HepG2 (cell line): ENCODE data around the gene CXCL10. TPM values are rescaled to one million over a fixed set of nuclear protein-coding genes. Genes with fewer than 3 reads are reported as not detected.
"Not testable (repeated sequence)": the region's sequence is repeated elsewhere in the genome, so short reads cannot be mapped to it uniquely, and the experiment has no call there.

Source experiments
- ATAC-seq: fragments of 200-7000 bp; cut with Tn5 transposase; 3 replicates; pipeline ENCODE4 v1.9.1; 2020; ENCODE audit warnings: mild to moderate bottlenecking, moderate library complexity
- BruUV-seq: library from RNA; stranded (reverse); fragments of 400-500 nt; replicated peaks from 2 replicates; lab custom pipeline; 2021; lab: Mats Ljungman, UMichigan
- CTCF ChIA-PET: fragments of 300-600 bp; formaldehyde crosslinking; extraction: SDS; loops from one replicate; lab custom pipeline; 2021; ENCODE audit warnings: low total read pairs, inconsistent platforms, low intra/inter-chr PET ratio; lab: Yijun Ruan, JAX
- POLR2A ChIA-PET: fragments of 350-600 bp; sonication (Branson Sonifier 250); formaldehyde crosslinking; loops from one replicate; lab custom pipeline; 2020; ENCODE audit warnings: antibody characterized with exemption, inconsistent platforms; lab: Yijun Ruan, JAX
- DNase-seq: peaks from one replicate; pipeline ENCODE4 v3.0.0-alpha.2; 2015; ENCODE audit warnings: low spot score
- FAIRE-seq: peaks from 3 replicates; lab custom pipeline; 2011; peaks lifted over from hg19 to GRCh38; lab: Jason Lieb, UNC
- H2AFZ ChIP-seq: one replicate; pipeline ENCODE4 v1.6.1; 2011; ENCODE audit warnings: low read length, inconsistent platforms
- H3K27ac ChIP-seq: fragments of 300-600 bp; 3 replicates; pipeline ENCODE4 v1.8.0; 2011; ENCODE audit warnings: mixed run types, mild to moderate bottlenecking, mixed read lengths, low read length, inconsistent platforms; ENCODE audit not compliant: insufficient read depth; ENCODE audit errors: extremely low read length
- H3K27me3 ChIP-seq, 2 experiments: fragments of 200-600 bp in 1 of 2; 2 replicates in 1 of 2; 3 replicates in 1 of 2; pipeline versions ENCODE4 v1.6.0 to v1.8.0; 2011; ENCODE audit warnings: low read length in 2 of 2, mild to moderate bottlenecking in 2 of 2, moderate library complexity in 2 of 2, inconsistent platforms in 1 of 2; ENCODE audit not compliant: insufficient read depth in 2 of 2, control insufficient read depth in 1 of 2
- H3K36me3 ChIP-seq, 2 experiments: fragments of 200-600 bp in 1 of 2; replicated peaks in 1 of 2; 2 replicates in 1 of 2; 3 replicates in 1 of 2; pipeline versions ENCODE4 v1.5.1 to v1.8.0; 2011; ENCODE audit warnings: low read length in 2 of 2, inconsistent platforms in 1 of 2; ENCODE audit not compliant: insufficient read depth in 2 of 2, control insufficient read depth in 1 of 2
- H3K4me1 ChIP-seq: 2 replicates; pipeline ENCODE4 v1.5.1; 2012; ENCODE audit warnings: low read length, inconsistent platforms; ENCODE audit not compliant: insufficient read depth
- H3K4me2 ChIP-seq: 2 replicates; pipeline ENCODE4 v1.6.0; 2011; ENCODE audit warnings: low read depth, low read length, inconsistent platforms
- H3K4me3 ChIP-seq, 3 experiments: fragments of 200-600 bp in 1 of 3; sonication (generic), shearing (Covaris generic) in 1 of 3; replicated peaks in 1 of 3; 2 replicates each; pipeline ENCODE4 v1.5.1; 2011 to 2016; ENCODE audit warnings: low read length in 3 of 3, inconsistent platforms in 2 of 3, low read depth in 2 of 3, mild to moderate bottlenecking in 2 of 3, control low read depth in 1 of 3, mixed read lengths in 1 of 3; ENCODE audit not compliant: insufficient read depth in 1 of 3
- H3K79me2 ChIP-seq: one replicate; pipeline ENCODE4 v1.6.1; 2011; ENCODE audit warnings: low read length, inconsistent platforms; ENCODE audit not compliant: insufficient read depth
- H3K9ac ChIP-seq: 2 replicates; pipeline ENCODE4 v1.6.0; 2011; ENCODE audit warnings: mild to moderate bottlenecking, low read depth, low read length, inconsistent platforms; ENCODE audit not compliant: insufficient read depth
- H3K9me3 ChIP-seq: 2 replicates; pipeline ENCODE4 v1.5.1; 2012; ENCODE audit warnings: mild to moderate bottlenecking, low read length
- H4K20me1 ChIP-seq: 2 replicates; pipeline ENCODE4 v1.6.0; 2011; ENCODE audit warnings: inconsistent platforms, mild to moderate bottlenecking, low read length, moderate library complexity; ENCODE audit not compliant: insufficient read depth
- AKAP8 ChIP-seq: sonication (generic); formaldehyde crosslinking; IDR thresholded peaks from 2 replicates; pipeline ENCODE4 v1.5.1; 2020; ENCODE audit warnings: mild to moderate bottlenecking, missing genetic modification reagents
- CBX5 ChIP-seq: sonication (generic); formaldehyde crosslinking; IDR thresholded peaks from 2 replicates; pipeline ENCODE4 v1.4.0; 2020; ENCODE audit warnings: missing genetic modification reagents, borderline replicate concordance
- ETV5 ChIP-seq: IDR thresholded peaks from 2 replicates; pipeline ENCODE4 v1.6.1; 2018; ENCODE audit warnings: missing biosample characterization, missing genetic modification reagents, inconsistent platforms, borderline replicate concordance
- ISL2 ChIP-seq: sonication (generic); formaldehyde crosslinking; IDR thresholded peaks from 2 replicates; pipeline ENCODE4 v1.5.0; 2020; ENCODE audit warnings: missing genetic modification reagents
- NFKB2 ChIP-seq: sonication (generic); formaldehyde crosslinking; IDR thresholded peaks from 2 replicates; pipeline ENCODE4 v1.4.0; 2020; ENCODE audit warnings: missing genetic modification reagents, borderline replicate concordance
- NFRKB ChIP-seq: fragments of 450-650 bp; IDR thresholded peaks from 2 replicates; pipeline ENCODE4 v1.6.1; 2017
- NRL ChIP-seq: sonication (generic); formaldehyde crosslinking; IDR thresholded peaks from 2 replicates; pipeline ENCODE4 v1.5.0; 2020; ENCODE audit warnings: missing genetic modification reagents, mild to moderate bottlenecking, moderate library complexity, borderline replicate concordance
- POLR2AphosphoS2 ChIP-seq: IDR thresholded peaks from 2 replicates; pipeline ENCODE4 v1.6.1; 2011; ENCODE audit warnings: low read depth, low read length, improper control_type of control experiment
- PRDM15 ChIP-seq: sonication (generic); formaldehyde crosslinking; IDR thresholded peaks from 2 replicates; pipeline ENCODE4 v1.4.0; 2020; ENCODE audit warnings: missing genetic modification reagents
- RFXANK ChIP-seq: IDR thresholded peaks from 2 replicates; pipeline ENCODE4 v1.6.1; 2016
- SUZ12 ChIP-seq: fragments of 150-350 bp; IDR thresholded peaks from 2 replicates; pipeline ENCODE4 v1.6.1; 2014; ENCODE audit warnings: low read depth, low read length
- THRA ChIP-seq: sonication (generic); formaldehyde crosslinking; IDR thresholded peaks from 2 replicates; pipeline ENCODE4 v1.4.0; 2020; ENCODE audit warnings: missing genetic modification reagents, borderline replicate concordance
- ZNF460 ChIP-seq: sonication (generic); formaldehyde crosslinking; IDR thresholded peaks from 2 replicates; pipeline ENCODE4 v1.5.1; 2020; ENCODE audit warnings: missing genetic modification reagents, mild to moderate bottlenecking, borderline replicate concordance
- ZNF670 ChIP-seq: sonication (generic); formaldehyde crosslinking; IDR thresholded peaks from 2 replicates; pipeline ENCODE4 v1.8.0; 2022; ENCODE audit warnings: mild to moderate bottlenecking, missing genetic modification reagents, borderline replicate concordance
- WGBS: methylation state at CpG from one replicate; pipeline ENCODE4 v1.1.6; 2017; ENCODE audit warnings: low lambda C conversion rate; 5-methylcytosine and 5-hydroxymethylcytosine counted together
- in situ Hi-C: cut with HindIII; loops from 2 replicates; pipeline ENCODE4 v1.10.0; 2017; ENCODE audit warnings: low pct_unique_long_range_greater_than_20kb; ENCODE audit not compliant: extremely low pct_ligation_motif_present
- intact Hi-C: fragments of 100-400 bp; cut with micrococcal nuclease; formaldehyde crosslinking; loops from one replicate; pipeline ENCODE4 v1.10.0; 2022; ENCODE audit not compliant: unreplicated experiment
- polyA plus RNA-seq, 8 experiments: library from polyadenylated mRNA; depleted of rRNA in 3 of 8; stranded (reverse) in 7 of 8; unstranded in 1 of 8; fragments of >200 nt; fragmentation: Illumina TruSeq in 4 of 8; extraction: Trizol in 4 of 8; gene quantifications; 2 replicates each; pipeline versions ENCODE4 v1.2.1 to v1.2.3, GENCODE V29; 2011 to 2016; ENCODE audit warnings: low read depth in 4 of 8, missing spikeins in 1 of 8, mixed read lengths in 1 of 8; ENCODE audit not compliant: insufficient read depth in 1 of 8
- total RNA-seq, 5 experiments: library from RNA; depleted of rRNA; stranded (reverse); fragments of >200 nt; fragmentation: Illumina TruSeq; extraction: Trizol; gene quantifications; 2 replicates each; pipeline ENCODE4 v1.2.3, GENCODE V29; 2016; ENCODE audit warnings: low read depth in 1 of 5

The CXCL10 gene
- total and polyA plus RNA-seq, 2 of the 13 experiments (the other 11 are each of a cell fraction or from before 2014, with no cell fraction given), result not detected

- in situ Hi-C loops, intact Hi-C loops, FAIRE-seq, H3K9ac ChIP-seq, H3K9me3 ChIP-seq, H3K79me2 ChIP-seq, POLR2A ChIA-PET, CTCF ChIA-PET, H3K36me3 ChIP-seq, H3K27ac ChIP-seq, H3K4me1 ChIP-seq, H3K4me2 ChIP-seq, DNase-seq, H2AFZ ChIP-seq, H3K4me3 ChIP-seq, ATAC-seq, H3K27me3 ChIP-seq, H4K20me1 ChIP-seq: not testable (repeated sequence)
- 88% methylated on average over 12 of the region's 18 CpGs for WGBS
- BruUV-seq, result TSS peak; percentile 78
Observed at GRCh38 chr4:76042241-76042998, 19.1 kb upstream of the CXCL10 start.

GRCh38 chr4:76036855-76037254, 13.6 kb upstream of the CXCL10 start:
- H2AFZ ChIP-seq, result no peak overlapping the region

More at GRCh38 chr4:76036855-76037254, 13.6 kb upstream of the CXCL10 start:
- H3K4me1 ChIP-seq, result no peaks in the 10 kb centered on the region
- H3K27ac ChIP-seq, result no peak overlapping the region
- no peaks in the 10 kb centered on the region for H3K36me3 ChIP-seq
- H3K4me3 ChIP-seq, result no peak overlapping the region
- TF ChIP-seq AKAP8, result no peak
- no peak for TF ChIP-seq THRA
- TF ChIP-seq ZNF460, result no peak
- no peak for TF ChIP-seq NFRKB
- TF ChIP-seq POLR2AphosphoS2, result no peak
- no peak for TF ChIP-seq PRDM15 (CRISPR knock-in tag)
- no peak for TF ChIP-seq NFKB2 (CRISPR knock-in tag)
- no peak for TF ChIP-seq ETV5 (CRISPR knock-in tag)
- no peak for TF ChIP-seq RFXANK (CRISPR knock-in tag)
- TF ChIP-seq CBX5 (CRISPR knock-in tag), result no peak
- TF ChIP-seq ISL2 (CRISPR knock-in tag), result no peak
- TF ChIP-seq ZNF670 (CRISPR knock-in tag), result no peak
- no peak for TF ChIP-seq NRL (CRISPR knock-in tag)
- no peak for TF ChIP-seq SUZ12
- no peaks in the 10 kb centered on the region for H3K79me2 ChIP-seq
- no peak overlapping the region for H3K9ac ChIP-seq
- 22% methylated on average over 3 of the region's 3 CpGs for WGBS
- FAIRE-seq, result no peak
- ATAC-seq, result 0 out of 3 replicates have a peak, but pooled peaks have one; percentile 38
- CTCF ChIA-PET, result no interaction called here
- no TSS peak for BruUV-seq
- H3K9me3 ChIP-seq, result no peaks in the 10 kb centered on the region
- DNase-seq, result no peak
- POLR2A ChIA-PET, result no interaction called here
- in situ Hi-C loops, result no loop called here
- intact Hi-C loops, result no loop called here
- no peaks in the 10 kb centered on the region for H4K20me1 ChIP-seq
- no peaks in the 10 kb centered on the region; a peak in 1 of 5 replicates for H3K27me3 ChIP-seq
- no peak overlapping the region for H3K4me2 ChIP-seq
